A673 (cell line): Measurements from ENCODE around the gene TMEM88. TPM values are rescaled to one million over a fixed set of nuclear protein-coding genes. Genes with fewer than 3 reads are reported as not detected.

ENCODE experiments used
- BruUV-seq: library from RNA; stranded (reverse); fragments of 400-500 nt; replicated peaks from 2 replicates; lab custom pipeline; 2021; lab: Mats Ljungman, UMichigan
- CTCF ChIA-PET: fragments of 300-600 bp; sonication (Branson Sonifier 250); formaldehyde crosslinking; loops from one replicate; lab custom pipeline; 2022; ENCODE audit warnings: antibody characterized with exemption; lab: Charles Lee
- POLR2A ChIA-PET: fragments of 300-600 bp; sonication (Branson Sonifier 250); formaldehyde crosslinking; loops from one replicate; lab custom pipeline; 2022; ENCODE audit warnings: antibody characterized with exemption; ENCODE audit not compliant: low non-redundant PET; lab: Charles Lee
- DNase-seq: peaks from one replicate; pipeline ENCODE4 v3.0.0-alpha.2; 2015; ENCODE audit warnings: low spot score
- H3K27ac ChIP-seq: fragments of 200-600 bp; sonication (generic); 2 replicates; pipeline ENCODE4 v1.5.1; 2016; ENCODE audit warnings: mixed run types, low read depth, mild to moderate bottlenecking, mixed read lengths, antibody characterized with exemption, low read length; ENCODE audit not compliant: poor library complexity, severe bottlenecking
- H3K27me3 ChIP-seq: fragments of 200-600 bp; sonication (generic); replicated peaks from 2 replicates; pipeline ENCODE4 v1.6.1; 2017; ENCODE audit warnings: mixed run types, low read depth, mild to moderate bottlenecking, mixed read lengths, antibody characterized with exemption, low read length; ENCODE audit not compliant: insufficient read depth, poor library complexity
- H3K36me3 ChIP-seq: fragments of 200-600 bp; sonication (generic); 2 replicates; pipeline ENCODE4 v1.6.1; 2016; ENCODE audit warnings: mixed run types, mild to moderate bottlenecking, mixed read lengths, antibody characterized with exemption, low read length; ENCODE audit not compliant: insufficient read depth, poor library complexity, severe bottlenecking
- H3K4me1 ChIP-seq: fragments of 200-600 bp; sonication (generic); 2 replicates; pipeline ENCODE4 v1.6.1; 2017; ENCODE audit warnings: mixed run types, mild to moderate bottlenecking, mixed read lengths, antibody characterized with exemption, low read length; ENCODE audit not compliant: insufficient read depth, poor library complexity, severe bottlenecking
- H3K4me3 ChIP-seq: fragments of 200-600 bp; sonication (generic); 2 replicates; pipeline ENCODE4 v1.5.1; 2016; ENCODE audit warnings: low read depth, mixed run types, mild to moderate bottlenecking, mixed read lengths, low read length; ENCODE audit not compliant: poor library complexity, severe bottlenecking
- H3K9me3 ChIP-seq: fragments of 200-600 bp; sonication (generic); 2 replicates; pipeline ENCODE4 v1.6.1; 2016; ENCODE audit warnings: mixed run types, low read depth, mild to moderate bottlenecking, mixed read lengths, antibody characterized with exemption, low read length; ENCODE audit not compliant: poor library complexity, severe bottlenecking
- EZH2 ChIP-seq: fragments of 200-600 bp; sonication (generic); IDR thresholded peaks from 2 replicates; pipeline ENCODE4 v1.6.1; 2017; ENCODE audit warnings: borderline replicate concordance, low read depth, mild to moderate bottlenecking, mixed read lengths, antibody characterized with exemption, low read length; ENCODE audit not compliant: poor library complexity, severe bottlenecking
- intact Hi-C: fragments of 100-400 bp; cut with micrococcal nuclease; formaldehyde crosslinking; loops from one replicate; pipeline ENCODE4 v1.10.0; 2022; ENCODE audit not compliant: unreplicated experiment
- total RNA-seq: library from RNA; stranded (reverse); gene quantifications from 2 replicates; pipeline ENCODE4 v1.2.3, GENCODE V29; 2021
- TF ChIP-seq, protein P1 (sequence below): fragments of 300-800, 200-600 bp; sonication (generic); conservative IDR thresholded peaks from 2 replicates; pipeline ENCODE4 v1.5.1; 2017; ENCODE audit warnings: low read depth, mild to moderate bottlenecking, antibody characterized with exemption, low read length, moderate library complexity, mixed read lengths

The TMEM88 gene
- total RNA-seq, 1 experiment from 2014 or later, result 1.7 TPM

- intact Hi-C loops, result no loop called here
- BruUV-seq, result no TSS peak
- DNase-seq, result no peak
These were observed 27.2 kb downstream of the TMEM88 start for GRCh38 chr17:7882068-7882467.

GRCh38 chr17:7882629-7883028 is 27.8 kb downstream of the TMEM88 start:
- ChIA-PET CTCF (no interaction called here), POLR2A (interaction anchor here (0.6 kb wide), 1 partner anchor 236 kb away, joined by 3 read pairs; no protein-coding TSS in a partner anchor)
- TF ChIP-seq, protein P1, sequence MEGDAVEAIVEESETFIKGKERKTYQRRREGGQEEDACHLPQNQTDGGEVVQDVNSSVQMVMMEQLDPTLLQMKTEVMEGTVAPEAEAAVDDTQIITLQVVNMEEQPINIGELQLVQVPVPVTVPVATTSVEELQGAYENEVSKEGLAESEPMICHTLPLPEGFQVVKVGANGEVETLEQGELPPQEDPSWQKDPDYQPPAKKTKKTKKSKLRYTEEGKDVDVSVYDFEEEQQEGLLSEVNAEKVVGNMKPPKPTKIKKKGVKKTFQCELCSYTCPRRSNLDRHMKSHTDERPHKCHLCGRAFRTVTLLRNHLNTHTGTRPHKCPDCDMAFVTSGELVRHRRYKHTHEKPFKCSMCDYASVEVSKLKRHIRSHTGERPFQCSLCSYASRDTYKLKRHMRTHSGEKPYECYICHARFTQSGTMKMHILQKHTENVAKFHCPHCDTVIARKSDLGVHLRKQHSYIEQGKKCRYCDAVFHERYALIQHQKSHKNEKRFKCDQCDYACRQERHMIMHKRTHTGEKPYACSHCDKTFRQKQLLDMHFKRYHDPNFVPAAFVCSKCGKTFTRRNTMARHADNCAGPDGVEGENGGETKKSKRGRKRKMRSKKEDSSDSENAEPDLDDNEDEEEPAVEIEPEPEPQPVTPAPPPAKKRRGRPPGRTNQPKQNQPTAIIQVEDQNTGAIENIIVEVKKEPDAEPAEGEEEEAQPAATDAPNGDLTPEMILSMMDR, result no peak
- no peak for TF ChIP-seq EZH2
- intact Hi-C loops, result no loop called here
- no peaks in the 10 kb centered on the region for H3K9me3 ChIP-seq
- BruUV-seq, result no TSS peak
- no peak overlapping the region for H3K4me3 ChIP-seq
- H3K36me3 ChIP-seq, result peaks cover 7% of the 10 kb centered on the region
- no peaks in the 10 kb centered on the region for H3K27me3 ChIP-seq
- H3K4me1 ChIP-seq, result peaks cover 25% of the 10 kb centered on the region
- peak overlapping the region; percentile 68 for H3K27ac ChIP-seq
- DNase-seq, result no peak

More at GRCh38 chr17:7882068-7882467, 27.2 kb downstream of the TMEM88 start:
- no peak overlapping the region for H3K27ac ChIP-seq
- ChIA-PET POLR2A (no interaction called here), CTCF (no interaction called here)
- TF ChIP-seq EZH2, result no peak
- TF ChIP-seq, protein P1, result no peak
- no peak overlapping the region for H3K4me3 ChIP-seq
- H3K9me3 ChIP-seq, result no peaks in the 10 kb centered on the region
- no peaks in the 10 kb centered on the region for H3K27me3 ChIP-seq
- H3K36me3 ChIP-seq, result peaks cover 10% of the 10 kb centered on the region
- peaks cover 25% of the 10 kb centered on the region for H3K4me1 ChIP-seq

DNA sequence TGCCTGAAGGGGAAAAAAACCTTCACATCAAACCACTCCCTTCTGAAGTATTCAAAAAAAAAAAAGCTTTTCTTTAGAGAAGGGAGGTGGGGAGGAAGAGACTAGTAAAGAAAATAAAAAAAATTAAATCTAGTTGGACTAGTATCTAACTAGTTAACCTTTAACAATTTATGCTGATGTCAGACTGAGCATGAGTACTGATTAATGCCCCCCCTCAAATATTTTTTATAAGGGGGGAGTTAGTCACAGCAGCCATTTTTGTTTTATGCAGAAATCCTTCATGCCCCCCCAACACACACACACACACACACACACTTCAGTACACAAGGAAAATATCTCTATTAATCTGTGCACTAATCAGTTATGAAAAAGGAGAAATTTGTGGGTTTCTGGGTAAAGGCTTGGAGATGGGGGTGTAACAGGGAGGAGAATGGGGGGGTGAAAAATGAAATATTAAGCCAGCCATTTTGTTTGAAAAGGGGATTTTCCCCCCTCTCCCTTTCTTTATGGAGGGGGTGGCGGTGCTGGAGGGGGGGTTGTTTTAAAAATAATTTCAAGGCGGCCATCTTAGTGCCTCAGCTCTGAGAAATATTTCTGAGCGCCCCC is 29.0 kb downstream of the TMEM88 start:
- Histone ChIP-seq H3K4me1 (peaks cover 37% of the 10 kb centered on the region), H3K27me3 (no peaks in the 10 kb centered on the region), H3K36me3 (peaks cover 5% of the 10 kb centered on the region), H3K27ac (peak overlapping the region; percentile 68), H3K4me3 (peak overlapping the region; percentile 87), H3K9me3 (no peaks in the 10 kb centered on the region)
- BruUV-seq, result no TSS peak
- peak; percentile 48 for DNase-seq
- TF ChIP-seq, protein P1, result no peak
- intact Hi-C loops, result no loop called here
- POLR2A ChIA-PET, result no interaction called here
- CTCF ChIA-PET, result no interaction called here
